Thoracic aorta (tissue), 2 donors: Measurements from ENCODE around the gene THEMIS2. TPM values are rescaled to one million over a fixed set of nuclear protein-coding genes. Genes with fewer than 3 reads are reported as not detected.
"Not testable (repeated sequence)": the region's sequence is repeated elsewhere in the genome, so short reads cannot be mapped to it uniquely, and the experiment has no call there.

Source experiments
- ATAC-seq: fragments of 150-250 bp; one replicate; pipeline ENCODE4 v1.8.0; 2017; ENCODE audit warnings: low read depth; ENCODE audit not compliant: insufficient number of reproducible peaks, low FRiP score
- DNase-seq: peaks from one replicate; pipeline ENCODE4 v3.0.0-alpha.2; 2020; ENCODE audit warnings: low spot score
- H3K27ac ChIP-seq, 2 donors: fragments of 200-600 bp; sonication (generic); 1 replicate in 1 of 2; 2 replicates in 1 of 2; pipeline ENCODE4 v1.5.1; 2016; ENCODE audit warnings: mild to moderate bottlenecking in 2 of 2, moderate library complexity in 2 of 2
- H3K27me3 ChIP-seq: fragments of 200-600 bp; sonication (generic); replicated peaks from 2 replicates; pipeline ENCODE4 v1.6.0; 2016; ENCODE audit warnings: mild to moderate bottlenecking; ENCODE audit not compliant: insufficient read depth
- H3K36me3 ChIP-seq: fragments of 200-600 bp; sonication (generic); one replicate; pipeline ENCODE4 v1.5.1; 2016
- H3K4me1 ChIP-seq, 2 donors: fragments of 200-600 bp; sonication (generic); 1 replicate in 1 of 2; 2 replicates in 1 of 2; pipeline versions ENCODE4 v1.5.1 to v1.6.0; 2016; ENCODE audit warnings: low read depth in 2 of 2, mild to moderate bottlenecking in 1 of 2; ENCODE audit not compliant: control insufficient read depth in 1 of 2
- H3K4me3 ChIP-seq: fragments of 200-600 bp; sonication (generic); 2 replicates; pipeline ENCODE4 v1.5.1; 2016; ENCODE audit warnings: mild to moderate bottlenecking
- H3K9me3 ChIP-seq: fragments of 200-600 bp; sonication (generic); 2 replicates; pipeline ENCODE4 v1.5.1; 2016
- CTCF ChIP-seq: fragments of 200-600 bp; sonication (generic); IDR thresholded peaks from one replicate; pipeline ENCODE4 v1.5.1; 2019; ENCODE audit warnings: antibody characterized with exemption
- total RNA-seq, 2 donors: library from RNA; depleted of rRNA; stranded (reverse); fragments of >200 nt; gene quantifications; one replicate each; pipeline versions ENCODE4 v1.1.0 to v1.2.3, GENCODE V29; 2016

The THEMIS2 gene
- total RNA-seq, 2 donors from 2014 or later: 46.2 to 119 TPM

- Histone ChIP-seq H3K36me3 (no peaks in the 10 kb centered on the region), H3K9me3 (no peaks in the 10 kb centered on the region), H3K27me3 (no peaks in the 10 kb centered on the region), H3K4me3 (no peak overlapping the region), H3K27ac (peak overlapping the region in 1 of 2 donors; percentile 59), H3K4me1 (no peaks in the 10 kb centered on the region)
- DNase-seq (no peak), ATAC-seq (no peak)
- TF ChIP-seq CTCF: no peak
Measured at GRCh38 chr1:27864264-27864895, 8.0 kb upstream of the THEMIS2 start.

GRCh38 chr1:27865821-27866220 is 6.5 kb upstream of the THEMIS2 start:
- H3K4me1 ChIP-seq: no peaks in the 10 kb centered on the region
- no peaks in the 10 kb centered on the region for H3K27me3 ChIP-seq
- no peak for ATAC-seq
- H3K4me3 ChIP-seq: no peak overlapping the region
- DNase-seq: no peak
- TF ChIP-seq CTCF: no peak
- no peak overlapping the region for H3K27ac ChIP-seq
- no peaks in the 10 kb centered on the region for H3K9me3 ChIP-seq
- no peaks in the 10 kb centered on the region for H3K36me3 ChIP-seq

- DNase-seq: no peak
- no peak for TF ChIP-seq CTCF
- H3K27ac ChIP-seq: no peak overlapping the region
Measured at GRCh38 chr1:27868556-27868931, 3.8 kb upstream of the THEMIS2 start.

GRCh38 chr1:27868932-27869718 is 3.2 kb upstream of the THEMIS2 start:
- ATAC-seq (no peak), DNase-seq (no peak)
- no peak overlapping the region for H3K27ac ChIP-seq
- no peaks in the 10 kb centered on the region for H3K27me3 ChIP-seq
- peaks cover 0 to 8% of the 10 kb centered on the region in 2 donors for H3K4me1 ChIP-seq
- no peaks in the 10 kb centered on the region for H3K9me3 ChIP-seq
- H3K36me3 ChIP-seq: no peaks in the 10 kb centered on the region
- H3K4me3 ChIP-seq: peak overlapping the region; percentile 5
- TF ChIP-seq CTCF: no peak

More at GRCh38 chr1:27868556-27868931, 3.8 kb upstream of the THEMIS2 start:
- Histone ChIP-seq H3K27me3 (no peaks in the 10 kb centered on the region), H3K4me3 (no peak overlapping the region), H3K9me3 (no peaks in the 10 kb centered on the region), H3K4me1 (peaks cover 0 to 8% of the 10 kb centered on the region in 2 donors), H3K36me3 (no peaks in the 10 kb centered on the region)
- ATAC-seq: no peak

GRCh38 chr1:27869719-27870085 is 2.6 kb upstream of the THEMIS2 start:
- DNase-seq (no peak), ATAC-seq (no peak)
- Histone ChIP-seq H3K36me3 (no peaks in the 10 kb centered on the region), H3K4me1 (peaks cover 0 to 8% of the 10 kb centered on the region in 2 donors), H3K9me3 (no peaks in the 10 kb centered on the region), H3K27ac (no peak overlapping the region), H3K4me3 (no peak overlapping the region), H3K27me3 (no peaks in the 10 kb centered on the region)
- no peak for TF ChIP-seq CTCF

- H3K36me3 ChIP-seq, H3K9me3 ChIP-seq, H3K4me3 ChIP-seq, H3K27ac ChIP-seq, DNase-seq, H3K4me1 ChIP-seq, H3K27me3 ChIP-seq, ATAC-seq: not testable (repeated sequence)
Measured at GRCh38 chr1:27871076-27871475, 1.3 kb upstream of the THEMIS2 start.
